Parietal lobe (tissue), 2 donors: ENCODE results near the gene SPAG6. TPM values are rescaled to one million over a fixed set of nuclear protein-coding genes. Genes with fewer than 3 reads are reported as not detected.

Experiments used
- small RNA-seq: library from RNA; depleted of rRNA; stranded (forward); fragments of <200 nt; gene quantifications from one replicate; pipeline ENCODE3, GENCODE V24; 2014; ENCODE audit warnings: low replicate concordance
- total RNA-seq: library from RNA; depleted of rRNA; stranded (reverse); fragments of >200 nt; gene quantifications from one replicate; pipeline ENCODE4 v1.2.3, GENCODE V29; 2014

The SPAG6 gene
- 0.94 TPM for total RNA-seq

DNA sequence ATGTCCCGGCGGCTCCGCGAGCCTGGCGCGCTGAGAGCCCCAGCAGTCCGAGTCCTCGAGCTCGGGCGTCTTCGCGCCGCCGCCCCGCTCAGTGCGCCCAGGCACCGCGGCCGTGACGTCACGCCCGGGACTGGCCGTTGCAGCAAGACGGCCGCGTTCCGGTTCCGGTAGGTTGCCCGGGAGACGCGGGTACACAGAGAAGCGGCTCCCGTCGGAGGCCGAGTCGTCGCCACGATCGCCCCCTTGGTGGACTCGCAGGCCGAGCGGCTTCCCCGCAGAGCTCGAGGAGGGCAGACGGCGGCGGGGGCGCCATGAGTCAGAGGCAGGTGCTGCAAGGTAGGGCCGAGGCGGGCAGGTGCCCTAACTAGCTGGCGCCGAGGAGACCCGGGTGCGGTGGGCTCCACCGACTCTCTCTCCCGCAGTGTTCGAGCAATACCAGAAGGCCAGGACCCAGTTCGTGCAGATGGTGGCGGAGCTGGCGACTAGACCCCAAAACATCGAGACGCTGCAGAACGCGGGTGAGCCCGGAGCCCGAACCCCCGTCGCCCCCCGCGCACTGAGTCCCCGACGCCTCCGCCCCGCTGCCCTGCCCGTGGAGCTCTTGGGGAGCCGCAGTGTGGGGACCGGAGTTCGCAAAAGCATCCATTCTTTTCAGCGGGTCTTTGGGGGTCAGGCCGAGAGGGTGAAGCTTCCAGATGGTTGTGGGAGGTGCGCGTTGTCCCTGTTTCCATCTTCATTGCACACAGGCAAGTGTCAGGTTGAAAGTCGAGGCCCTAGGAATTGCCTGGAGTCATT lies at the start of gene SPAG6:
SPAG6 (plus strand) TSS at position 196 of the 795 bp plus-strand sequence; CDS start at position 312, 116 bp downstream.

DNA sequence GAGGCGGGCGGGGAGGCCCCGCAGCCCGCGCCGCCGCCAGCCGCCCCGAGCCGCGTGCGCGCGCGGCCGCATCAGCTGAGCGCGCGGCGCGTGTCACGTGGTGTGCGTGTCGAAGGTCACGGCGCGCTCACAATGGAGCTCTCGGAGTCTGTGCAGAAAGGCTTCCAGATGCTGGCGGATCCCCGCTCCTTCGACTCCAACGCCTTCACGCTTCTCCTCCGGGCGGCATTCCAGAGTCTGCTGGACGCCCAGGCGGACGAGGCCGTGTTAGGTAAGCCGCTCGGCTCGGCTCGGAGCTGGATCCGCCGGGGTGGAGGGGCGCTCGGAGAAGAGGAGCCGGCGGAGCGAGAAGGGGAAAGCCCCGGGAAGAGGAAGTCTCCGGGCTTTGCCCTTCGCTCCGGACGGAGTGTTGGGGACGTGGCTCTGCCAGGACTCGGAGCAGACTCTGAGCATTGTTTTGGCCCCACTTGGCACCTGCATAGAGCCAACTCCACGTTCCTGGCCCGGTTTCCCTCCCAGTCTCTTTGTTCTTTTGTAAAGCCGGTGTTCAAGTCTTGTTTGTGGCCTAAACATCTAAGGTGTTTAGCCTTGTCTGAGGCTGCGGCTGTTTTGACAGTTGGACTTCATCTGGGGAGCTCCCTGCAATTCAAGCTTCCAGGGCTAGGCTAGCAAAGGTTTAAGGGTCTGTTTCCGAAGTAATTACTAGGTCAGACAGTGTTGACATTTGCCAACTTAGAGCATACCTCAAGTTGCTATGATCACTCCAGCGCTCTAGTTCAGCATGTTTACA lies 28.8 kb upstream of the SPAG6 start, which contains the start of gene COMMD3:
COMMD3 (plus strand) TSS at position 103 of the 790 bp plus-strand sequence; CDS start at position 133, 30 bp downstream.

DNA sequence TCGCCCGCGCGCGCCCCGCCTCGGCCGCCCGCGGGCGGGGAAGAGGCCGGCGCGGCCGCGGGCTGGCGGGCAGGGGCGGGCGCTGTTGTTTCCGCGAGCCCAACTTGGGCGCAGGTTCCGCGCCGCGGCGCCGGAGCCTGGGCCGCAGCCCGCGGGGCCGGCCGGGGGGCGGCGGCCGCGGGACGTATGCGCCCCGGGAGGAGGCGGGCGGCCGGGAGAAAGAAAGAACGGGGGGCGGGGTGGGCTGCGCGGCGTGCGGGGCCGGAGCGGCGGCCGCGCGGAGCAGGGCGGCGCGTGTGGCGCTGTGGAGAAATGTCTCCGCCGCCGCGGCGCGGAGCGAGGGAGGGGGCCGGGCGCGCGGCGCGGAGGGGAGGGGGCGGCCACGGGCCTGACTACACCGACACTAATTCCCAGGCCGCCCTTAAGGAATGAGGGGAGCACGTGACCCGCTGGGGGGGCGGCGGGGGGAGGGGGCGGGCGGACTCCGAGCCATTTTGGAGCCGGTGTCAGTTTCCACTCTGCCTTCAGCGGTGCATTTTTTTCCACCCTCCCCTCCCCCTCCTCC lies 24.6 kb upstream of the SPAG6 start, which contains the start of gene BMI1:
BMI1 (plus strand) TSS at position 509 of the 565 bp plus-strand sequence. CDS start 5,351 bp downstream, outside the sequence.

Small RNAs within 50 kb of the gene (small RNA-seq; reads per million reads assigned to genes)
- gene AL158211.3 = not detected

Other genes starting within 250 kb of the SPAG6 start
- not detected for gene EBLN1, start 127.5 kb upstream of the SPAG6 start, total RNA-seq
- gene COMMD3, start 29.1 kb upstream of the SPAG6 start, total RNA-seq = 52.3 TPM
- gene BMI1, start 24.4 kb upstream of the SPAG6 start, total RNA-seq = 151 TPM